ENCODE data around the gene ZDHHC13.

DNA sequence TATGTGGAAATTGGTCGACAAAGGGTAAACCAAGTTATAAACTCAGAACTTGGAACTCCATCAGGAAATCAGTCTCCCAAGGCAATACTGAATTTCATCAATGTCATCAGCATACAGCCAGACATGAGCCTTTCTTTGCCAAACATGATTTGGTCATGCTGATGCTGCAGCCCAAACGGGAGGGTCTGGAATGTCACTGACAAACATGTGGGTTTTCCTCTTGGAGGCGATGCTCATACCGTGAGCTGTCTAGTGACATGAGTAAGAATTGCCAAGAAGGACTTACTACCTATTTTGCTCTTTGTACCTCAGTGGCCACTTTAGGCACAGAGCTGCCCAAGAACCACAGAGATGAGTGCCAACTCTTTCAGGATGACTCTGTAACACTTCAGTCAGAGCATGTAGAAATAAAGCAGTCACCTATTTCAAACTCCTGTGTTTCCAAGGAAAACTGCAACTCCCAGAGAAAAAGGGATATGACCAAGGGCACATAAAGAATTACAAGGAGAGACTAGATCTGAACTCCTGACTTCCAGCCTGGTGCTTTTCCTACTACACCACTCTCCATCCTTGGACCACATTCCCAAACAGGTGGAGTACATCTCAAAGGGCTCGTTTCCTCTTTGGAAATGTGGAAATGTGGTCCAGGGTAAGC is 32.2 kb upstream of the ZDHHC13 start:
- TF ChIP-seq, protein P1, sequence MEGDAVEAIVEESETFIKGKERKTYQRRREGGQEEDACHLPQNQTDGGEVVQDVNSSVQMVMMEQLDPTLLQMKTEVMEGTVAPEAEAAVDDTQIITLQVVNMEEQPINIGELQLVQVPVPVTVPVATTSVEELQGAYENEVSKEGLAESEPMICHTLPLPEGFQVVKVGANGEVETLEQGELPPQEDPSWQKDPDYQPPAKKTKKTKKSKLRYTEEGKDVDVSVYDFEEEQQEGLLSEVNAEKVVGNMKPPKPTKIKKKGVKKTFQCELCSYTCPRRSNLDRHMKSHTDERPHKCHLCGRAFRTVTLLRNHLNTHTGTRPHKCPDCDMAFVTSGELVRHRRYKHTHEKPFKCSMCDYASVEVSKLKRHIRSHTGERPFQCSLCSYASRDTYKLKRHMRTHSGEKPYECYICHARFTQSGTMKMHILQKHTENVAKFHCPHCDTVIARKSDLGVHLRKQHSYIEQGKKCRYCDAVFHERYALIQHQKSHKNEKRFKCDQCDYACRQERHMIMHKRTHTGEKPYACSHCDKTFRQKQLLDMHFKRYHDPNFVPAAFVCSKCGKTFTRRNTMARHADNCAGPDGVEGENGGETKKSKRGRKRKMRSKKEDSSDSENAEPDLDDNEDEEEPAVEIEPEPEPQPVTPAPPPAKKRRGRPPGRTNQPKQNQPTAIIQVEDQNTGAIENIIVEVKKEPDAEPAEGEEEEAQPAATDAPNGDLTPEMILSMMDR (IDR thresholded peaks at IDR 0.05; ENCODE audit: poor library complexity, severe bottlenecking) = no peak
- no peak for TF ChIP-seq RAD21 (conservative IDR thresholded peaks at IDR 0.05)
- TF ChIP-seq POLR2AphosphoS5 (IDR thresholded peaks at IDR 0.05) = no peak

Data from neural cell (in vitro differentiated cells).